ENCODE measurements around the gene EXD2. TPM values are rescaled to one million over a fixed set of nuclear protein-coding genes. Genes with fewer than 3 reads are reported as not detected.
"Not testable (repeated sequence)": the region's sequence is repeated elsewhere in the genome, so short reads cannot be mapped to it uniquely, and the experiment has no call there.

EXD2 gene
- total RNA-seq, 3 donors from 2014 or later: 20.9 to 28.6 (median 27.2) TPM

- no peak for ATAC-seq
- no peaks in the 10 kb centered on the region for H3K4me1 ChIP-seq (ENCODE audit: low read depth)
- H3K36me3 ChIP-seq (ENCODE audit: low read depth): no peaks in the 10 kb centered on the region
- no peak overlapping the region for H3K4me3 ChIP-seq
- no peak for DNase-seq
- intact Hi-C loops (cut with DNase I, micrococcal nuclease): no loop called here
- H3K9me3 ChIP-seq: no peaks in the 10 kb centered on the region
- TF ChIP-seq CTCF (IDR thresholded peaks at IDR 0.05): no peak
Observed at GRCh38 chr14:69269381-69269780, 78.1 kb downstream of the EXD2 start.

- Histone ChIP-seq H3K4me3 (no peak overlapping the region), H3K4me1 (ENCODE audit: low read depth) (no peaks in the 10 kb centered on the region), H3K36me3 (ENCODE audit: low read depth) (no peaks in the 10 kb centered on the region), H3K9me3 (no peaks in the 10 kb centered on the region)
- intact Hi-C loops (cut with DNase I, micrococcal nuclease): no loop called here
- no peak for TF ChIP-seq CTCF (IDR thresholded peaks at IDR 0.05)
- DNase-seq: no peak
- no peak for ATAC-seq
Observed at GRCh38 chr14:69270097-69270496, 78.8 kb downstream of the EXD2 start.

GRCh38 chr14:69270795-69271708 is 79.8 kb downstream of the EXD2 start:
- intact Hi-C loops (cut with DNase I, micrococcal nuclease): no loop called here
- no peak for ATAC-seq
- Histone ChIP-seq H3K4me1 (ENCODE audit: low read depth) (no peaks in the 10 kb centered on the region), H3K4me3 (no peak overlapping the region), H3K9me3 (no peaks in the 10 kb centered on the region), H3K36me3 (ENCODE audit: low read depth) (no peaks in the 10 kb centered on the region)
- TF ChIP-seq CTCF (IDR thresholded peaks at IDR 0.05): no peak
- DNase-seq: no peak

GRCh38 chr14:69274321-69274720 is 83.0 kb downstream of the EXD2 start:
- ATAC-seq: no peak
- H3K9me3 ChIP-seq: no peaks in the 10 kb centered on the region
- intact Hi-C loops (cut with DNase I, micrococcal nuclease): no loop called here
- H3K4me1 ChIP-seq (ENCODE audit: low read depth): no peaks in the 10 kb centered on the region
- no peaks in the 10 kb centered on the region for H3K36me3 ChIP-seq (ENCODE audit: low read depth)
- no peak overlapping the region for H3K4me3 ChIP-seq
- no peak for DNase-seq
- no peak for TF ChIP-seq CTCF (IDR thresholded peaks at IDR 0.05)

- DNase-seq (no peak), ATAC-seq (no peak)
- H3K9me3 ChIP-seq: no peaks in the 10 kb centered on the region
- intact Hi-C loops (cut with DNase I, micrococcal nuclease): no loop called here
- H3K4me3 ChIP-seq: no peak overlapping the region
- no peaks in the 10 kb centered on the region for H3K36me3 ChIP-seq (ENCODE audit: low read depth)
- no peaks in the 10 kb centered on the region for H3K4me1 ChIP-seq (ENCODE audit: low read depth)
- TF ChIP-seq CTCF (IDR thresholded peaks at IDR 0.05): no peak
Observed at GRCh38 chr14:69275331-69275730, 84.0 kb downstream of the EXD2 start.

- ATAC-seq; H3K4me1 ChIP-seq (ENCODE audit: low read depth); H3K4me3 ChIP-seq; DNase-seq; H3K9me3 ChIP-seq; intact Hi-C loops (cut with DNase I, micrococcal nuclease); H3K36me3 ChIP-seq (ENCODE audit: low read depth): not testable (repeated sequence)
Observed at GRCh38 chr14:69277356-69277755, 86.1 kb downstream of the EXD2 start.

Data from mucosa of descending colon (tissue), 3 donors.